HEK293T (cell line): ENCODE measurements around the gene SLC26A1.

Experiments used
- CTBP1 ChIP-seq: fragments of 450-650 bp; IDR thresholded peaks from 2 replicates; pipeline ENCODE4 v1.6.1; 2016; ENCODE audit warnings: borderline replicate concordance
- ELF4 ChIP-seq: fragments of 450-650 bp; IDR thresholded peaks from 2 replicates; pipeline ENCODE4 v1.6.1; 2017; ENCODE audit warnings: antibody characterized with exemption
- FOXA1 ChIP-seq: fragments of 450-650 bp; IDR thresholded peaks from 2 replicates; pipeline ENCODE4 v1.6.1; 2016; ENCODE audit warnings: mild to moderate bottlenecking
- FOXK2 ChIP-seq: fragments of 450-650 bp; IDR thresholded peaks from 2 replicates; pipeline ENCODE4 v1.6.1; 2016; ENCODE audit warnings: mild to moderate bottlenecking
- FOXM1 ChIP-seq: fragments of 450-650 bp; IDR thresholded peaks from 2 replicates; pipeline ENCODE4 v1.6.1; 2017; ENCODE audit warnings: mild to moderate bottlenecking, borderline replicate concordance
- HDGF ChIP-seq: fragments of 450-650 bp; IDR thresholded peaks from 2 replicates; pipeline ENCODE4 v1.6.1; 2017; ENCODE audit warnings: antibody characterized with exemption, borderline replicate concordance
- L3MBTL2 ChIP-seq: fragments of 450-650 bp; conservative IDR thresholded peaks from 2 replicates; pipeline ENCODE4 v1.6.1; 2016; ENCODE audit warnings: mild to moderate bottlenecking
- NFRKB ChIP-seq: fragments of 450-650 bp; IDR thresholded peaks from 2 replicates; pipeline ENCODE4 v1.6.1; 2016; ENCODE audit warnings: mild to moderate bottlenecking, moderate library complexity
- SP1 ChIP-seq: fragments of 450-650 bp; IDR thresholded peaks from 2 replicates; pipeline ENCODE4 v1.6.1; 2017
- TARDBP ChIP-seq: fragments of 450-650 bp; IDR thresholded peaks from 2 replicates; pipeline ENCODE4 v1.6.1; 2016
- ZNF384 ChIP-seq: fragments of 450-650 bp; IDR thresholded peaks from 2 replicates; pipeline ENCODE4 v1.6.1; 2016

GRCh38 chr4:957581-958313 is 35.5 kb downstream of the SLC26A1 start:
- TF ChIP-seq ELF4 (no peak), ZNF384 (no peak), SP1 (no peak), HDGF (no peak), FOXA1 (no peak), L3MBTL2 (no peak), FOXM1 (no peak), FOXK2 (no peak), NFRKB (no peak), CTBP1 (no peak), TARDBP (no peak)
